Esophagus squamous epithelium (tissue), 5 donors: ENCODE measurements around the gene ZDHHC3. TPM values are rescaled to one million over a fixed set of nuclear protein-coding genes. Genes with fewer than 3 reads are reported as not detected.
A peak's percentile ranks its signal among the peaks of the same experiment; 100 is the strongest.

Experiments
- DNase-seq: peaks from one replicate; lab custom pipeline; 2025; lab: John Stamatoyannopoulos, UW
- H3K27ac ChIP-seq, 4 donors: fragments of 200-600 bp; sonication (generic); one replicate each; pipeline ENCODE4 v1.5.1; 2016 to 2019; ENCODE audit warnings: mild to moderate bottlenecking in 1 of 4
- H3K27me3 ChIP-seq, 4 donors: fragments of 200-600 bp; sonication (generic); 1 replicate in 3 of 4; 2 replicates in 1 of 4; pipeline versions ENCODE4 v1.5.1 to v1.6.0; 2017 to 2021; ENCODE audit warnings: antibody characterized with exemption in 1 of 4
- H3K36me3 ChIP-seq, 3 donors: fragments of 200-600 bp; sonication (generic); one replicate each; pipeline ENCODE4 v1.5.1; 2016 to 2019
- H3K4me1 ChIP-seq, 3 donors: fragments of 200-600 bp; sonication (generic); one replicate each; pipeline ENCODE4 v1.5.1; 2017 to 2019
- H3K4me3 ChIP-seq, 4 donors: fragments of 200-600 bp; sonication (generic); 1 replicate in 3 of 4; 2 replicates in 1 of 4; pipeline ENCODE4 v1.5.1; 2016 to 2019; ENCODE audit warnings: mild to moderate bottlenecking in 2 of 4, moderate library complexity in 1 of 4
- H3K9me3 ChIP-seq, 3 donors: fragments of 200-600 bp; sonication (generic); one replicate each; pipeline ENCODE4 v1.5.1; 2016 to 2019
- POLR2A ChIP-seq, 4 donors: fragments of 450-650 bp; IDR thresholded peaks; one replicate each; pipeline ENCODE4 v1.6.1; 2017; ENCODE audit warnings: antibody characterized with exemption in 4 of 4, mild to moderate bottlenecking in 4 of 4, moderate library complexity in 3 of 4
- WGBS, 2 donors: methylation state at CpG; one replicate each; pipeline ENCODE4 v1.1.5; 2018; 5-methylcytosine and 5-hydroxymethylcytosine counted together
- intact Hi-C: fragments of 100-400 bp; cut with DNase I; formaldehyde crosslinking; loops from one replicate; pipeline ENCODE4 v1.15.0; 2022
- total RNA-seq, 4 donors: library from RNA; depleted of rRNA; stranded (reverse); fragments of >200 nt; gene quantifications; one replicate each; pipeline ENCODE4 v1.1.0, GENCODE V29; 2016
- TF ChIP-seq, protein P1 (sequence below), 6 experiments: fragments of 450-650 bp in 4 of 6; fragments of 200-600 bp in 2 of 6; sonication (generic) in 2 of 6; IDR thresholded peaks; one replicate each; pipeline ENCODE4 v1.5.1; 2016 to 2019; ENCODE audit warnings: antibody characterized with exemption in 6 of 6, mild to moderate bottlenecking in 4 of 6, moderate library complexity in 4 of 6
- donor health status: DM: yes; HTN: yes; CAD: no.

The ZDHHC3 gene
- total RNA-seq, 4 donors from 2014 or later, result 64.6 to 93.8 (median 73.0) TPM

GRCh38 chr3:44999782-45000181 is 23.8 kb upstream of the ZDHHC3 start:
- 27 to 54% methylated on average over 2 of the region's 2 CpGs for WGBS, 2 donors
- peaks cover 0 to 29% (median 10%) of the 10 kb centered on the region in 3 donors for H3K4me1 ChIP-seq
- H3K9me3 ChIP-seq, result no peaks in the 10 kb centered on the region
- intact Hi-C loops, result no loop called here
- H3K36me3 ChIP-seq, result peaks cover 0 to 95% (median 19%) of the 10 kb centered on the region in 3 donors
- no peak for DNase-seq
- H3K27ac ChIP-seq, result no peak overlapping the region
- no peak overlapping the region for H3K4me3 ChIP-seq
- H3K27me3 ChIP-seq, result no peaks in the 10 kb centered on the region
- TF ChIP-seq POLR2A (IDR thresholded peaks at IDR 0.05), result no peak
- TF ChIP-seq, protein P1, sequence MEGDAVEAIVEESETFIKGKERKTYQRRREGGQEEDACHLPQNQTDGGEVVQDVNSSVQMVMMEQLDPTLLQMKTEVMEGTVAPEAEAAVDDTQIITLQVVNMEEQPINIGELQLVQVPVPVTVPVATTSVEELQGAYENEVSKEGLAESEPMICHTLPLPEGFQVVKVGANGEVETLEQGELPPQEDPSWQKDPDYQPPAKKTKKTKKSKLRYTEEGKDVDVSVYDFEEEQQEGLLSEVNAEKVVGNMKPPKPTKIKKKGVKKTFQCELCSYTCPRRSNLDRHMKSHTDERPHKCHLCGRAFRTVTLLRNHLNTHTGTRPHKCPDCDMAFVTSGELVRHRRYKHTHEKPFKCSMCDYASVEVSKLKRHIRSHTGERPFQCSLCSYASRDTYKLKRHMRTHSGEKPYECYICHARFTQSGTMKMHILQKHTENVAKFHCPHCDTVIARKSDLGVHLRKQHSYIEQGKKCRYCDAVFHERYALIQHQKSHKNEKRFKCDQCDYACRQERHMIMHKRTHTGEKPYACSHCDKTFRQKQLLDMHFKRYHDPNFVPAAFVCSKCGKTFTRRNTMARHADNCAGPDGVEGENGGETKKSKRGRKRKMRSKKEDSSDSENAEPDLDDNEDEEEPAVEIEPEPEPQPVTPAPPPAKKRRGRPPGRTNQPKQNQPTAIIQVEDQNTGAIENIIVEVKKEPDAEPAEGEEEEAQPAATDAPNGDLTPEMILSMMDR (IDR thresholded peaks at IDR 0.05), result no peak

- no peak for DNase-seq
- no peak overlapping the region for H3K4me3 ChIP-seq
- 87 to 89% methylated on average over 3 of the region's 3 CpGs for WGBS, 2 donors
- peaks cover 0 to 72% (median 19%) of the 10 kb centered on the region in 3 donors for H3K36me3 ChIP-seq
- no peaks in the 10 kb centered on the region for H3K9me3 ChIP-seq
- H3K27ac ChIP-seq, result no peak overlapping the region
- intact Hi-C loops, result no loop called here
- H3K4me1 ChIP-seq, result peaks cover 13 to 61% (median 34%) of the 10 kb centered on the region in 3 donors
- H3K27me3 ChIP-seq, result no peaks in the 10 kb centered on the region
- TF ChIP-seq, protein P1 (IDR thresholded peaks at IDR 0.05), result no peak
- no peak for TF ChIP-seq POLR2A (IDR thresholded peaks at IDR 0.05)
Measured at GRCh38 chr3:44996556-44996969, 20.6 kb upstream of the ZDHHC3 start.

DNA sequence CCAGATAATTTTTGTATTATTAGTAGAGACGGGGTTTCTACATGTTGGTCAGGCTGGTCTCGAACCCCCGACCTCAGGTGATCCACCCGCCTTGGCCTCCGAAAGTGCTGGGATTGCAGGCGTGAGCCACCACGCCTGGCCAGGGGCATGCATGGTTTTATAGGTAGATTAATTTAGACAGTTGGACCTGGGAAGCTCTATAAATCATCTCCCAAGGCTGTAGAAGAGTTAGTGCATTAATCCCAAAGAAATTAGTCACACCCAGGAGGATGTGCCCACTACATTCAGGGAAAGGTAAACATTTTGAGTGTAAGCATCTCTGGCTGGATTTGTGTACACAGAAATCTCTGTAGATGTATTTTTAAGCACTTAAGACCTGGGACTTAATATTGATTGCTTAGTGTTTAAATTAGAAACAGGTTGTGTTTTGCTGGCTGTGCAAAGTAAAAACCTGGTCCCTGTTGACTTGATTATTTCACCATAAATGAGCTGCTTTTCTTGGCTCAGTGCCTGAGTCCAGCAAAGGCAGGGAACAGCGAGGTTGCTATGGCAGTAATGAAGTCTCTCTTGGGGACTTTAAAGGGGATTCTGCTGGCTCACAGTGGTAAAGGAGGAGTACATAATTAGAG is 19.3 kb upstream of the ZDHHC3 start:
- peak overlapping the region in 3 of 4 donors; percentile 21 to 72 (median 44) for H3K27ac ChIP-seq
- no peak for DNase-seq

GRCh38 chr3:44993471-44994205 is 17.7 kb upstream of the ZDHHC3 start:
- no peak overlapping the region for H3K4me3 ChIP-seq
- no peaks in the 10 kb centered on the region for H3K27me3 ChIP-seq
- H3K36me3 ChIP-seq, result peaks cover 9 to 70% (median 15%) of the 10 kb centered on the region in 3 donors
- intact Hi-C loops, result no loop called here
- H3K27ac ChIP-seq, result peak overlapping the region; percentile 35 to 76 (median 58)
- DNase-seq, result no peak
- no peaks in the 10 kb centered on the region for H3K9me3 ChIP-seq
- TF ChIP-seq POLR2A (IDR thresholded peaks at IDR 0.05), result no peak
- TF ChIP-seq, protein P1 (IDR thresholded peaks at IDR 0.05), result no peak
- peaks cover 13 to 62% (median 34%) of the 10 kb centered on the region in 3 donors for H3K4me1 ChIP-seq

More for the DNA sequence above, 19.3 kb upstream of the ZDHHC3 start:
- 37 to 64% methylated on average over 2 to 8 of the region's 8 CpGs for WGBS, 2 donors
- peaks cover 13 to 62% (median 34%) of the 10 kb centered on the region in 3 donors for H3K4me1 ChIP-seq
- no peak for TF ChIP-seq POLR2A (IDR thresholded peaks at IDR 0.05)
- TF ChIP-seq, protein P1 (IDR thresholded peaks at IDR 0.05), result no peak
- H3K36me3 ChIP-seq, result peaks cover 9 to 72% (median 16%) of the 10 kb centered on the region in 3 donors
- H3K27me3 ChIP-seq, result no peaks in the 10 kb centered on the region
- intact Hi-C loops, result no loop called here
- no peak overlapping the region for H3K4me3 ChIP-seq
- no peaks in the 10 kb centered on the region for H3K9me3 ChIP-seq
